ENCODE results near the gene DHRS3.
"Not testable (repeated sequence)": the region's sequence is repeated elsewhere in the genome, so short reads cannot be mapped to it uniquely, and the experiment has no call there.

The DHRS3 gene, protein sequence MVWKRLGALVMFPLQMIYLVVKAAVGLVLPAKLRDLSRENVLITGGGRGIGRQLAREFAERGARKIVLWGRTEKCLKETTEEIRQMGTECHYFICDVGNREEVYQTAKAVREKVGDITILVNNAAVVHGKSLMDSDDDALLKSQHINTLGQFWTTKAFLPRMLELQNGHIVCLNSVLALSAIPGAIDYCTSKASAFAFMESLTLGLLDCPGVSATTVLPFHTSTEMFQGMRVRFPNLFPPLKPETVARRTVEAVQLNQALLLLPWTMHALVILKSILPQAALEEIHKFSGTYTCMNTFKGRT

DNA sequence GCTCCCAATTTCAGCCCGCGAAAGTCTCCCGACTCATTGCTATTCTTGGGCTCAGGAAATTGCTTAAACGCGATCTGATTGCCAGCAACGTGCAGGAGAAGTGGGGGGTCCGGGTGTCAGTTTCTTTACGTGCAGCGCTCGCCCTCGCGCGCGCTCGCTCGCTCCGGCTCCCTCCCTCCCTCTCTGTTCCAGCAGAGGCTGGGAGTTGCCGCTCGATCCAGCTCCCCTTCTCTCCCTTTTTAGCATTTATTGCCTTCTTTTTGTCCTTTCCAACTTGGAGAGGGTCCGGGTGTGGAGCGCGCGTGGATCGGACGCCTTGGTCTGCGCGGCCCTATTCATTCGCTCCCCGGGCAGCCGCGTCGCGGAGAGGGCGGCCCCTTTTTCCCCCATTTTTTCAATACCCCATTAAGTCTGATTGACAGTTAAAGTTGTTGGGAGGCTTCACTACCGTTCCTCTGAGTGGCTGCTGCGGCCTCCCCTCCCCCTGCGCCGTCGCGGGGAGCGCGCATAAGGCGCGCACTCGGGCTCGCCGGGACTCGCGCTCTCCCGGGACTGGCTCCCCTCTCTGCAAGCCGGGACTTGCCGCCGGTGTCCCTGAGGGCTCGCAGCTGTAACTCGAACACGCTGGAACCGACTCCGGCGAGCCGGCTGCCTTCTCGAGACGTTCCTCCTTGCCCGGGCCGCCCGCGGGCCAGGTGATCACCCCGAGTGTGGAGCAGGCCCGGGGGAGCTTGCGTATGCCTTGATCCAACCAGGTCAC lies at the start of gene DHRS3:
Gene DHRS3 (minus strand): TSS at position 310 of the 760 bp plus-strand sequence. CDS start 862 bp downstream, outside the sequence.
- DNase-seq: peak; percentile 81

DNA sequence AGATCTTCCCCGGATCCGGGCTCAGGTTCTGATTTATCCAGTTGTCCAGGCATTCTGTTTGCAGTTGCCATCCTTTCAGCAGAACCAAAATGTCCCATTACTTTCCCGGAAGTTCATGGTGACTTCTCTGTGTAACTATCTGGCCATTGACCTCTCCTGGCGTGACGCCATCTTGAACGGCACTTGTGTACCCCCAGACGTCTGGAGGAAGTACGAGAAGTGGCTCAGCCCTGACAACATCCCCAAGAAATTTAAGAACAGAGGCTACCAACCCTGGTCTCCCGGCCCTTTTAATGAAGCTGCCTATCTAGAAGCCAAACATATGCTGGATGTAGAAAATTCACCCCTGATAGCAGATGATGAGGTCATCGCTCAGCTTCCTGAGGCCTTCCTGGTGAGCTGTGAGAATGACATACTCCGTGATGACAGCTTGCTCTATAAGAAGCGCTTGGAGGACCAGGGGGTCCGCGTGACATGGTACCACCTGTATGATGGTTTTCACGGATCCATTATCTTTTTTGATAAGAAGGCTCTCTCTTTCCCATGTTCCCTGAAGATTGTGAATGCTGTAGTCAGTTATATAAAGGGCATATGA lies 48.2 kb upstream of the DHRS3 start:
- no peak for DNase-seq

DNA sequence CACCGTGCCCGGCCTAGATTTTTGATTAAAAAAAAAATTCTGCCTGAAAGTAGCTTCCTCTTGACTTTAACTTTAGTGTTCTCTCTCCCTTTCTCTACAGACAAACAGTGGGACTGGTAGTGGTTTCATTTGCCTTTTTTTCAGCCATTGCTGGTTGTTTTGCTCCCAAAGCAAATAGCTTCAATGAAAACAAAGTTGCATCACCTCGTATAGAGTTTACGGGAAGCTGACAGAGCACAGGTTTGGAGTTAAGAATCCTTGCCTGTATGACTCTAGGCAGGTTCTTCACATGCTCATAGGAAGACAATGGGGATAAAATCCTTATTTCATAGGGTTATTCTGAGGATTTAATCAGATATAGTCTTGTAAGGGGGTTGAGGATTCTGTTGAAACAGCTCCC lies 47.5 kb upstream of the DHRS3 start:
- no peak for DNase-seq

DNA sequence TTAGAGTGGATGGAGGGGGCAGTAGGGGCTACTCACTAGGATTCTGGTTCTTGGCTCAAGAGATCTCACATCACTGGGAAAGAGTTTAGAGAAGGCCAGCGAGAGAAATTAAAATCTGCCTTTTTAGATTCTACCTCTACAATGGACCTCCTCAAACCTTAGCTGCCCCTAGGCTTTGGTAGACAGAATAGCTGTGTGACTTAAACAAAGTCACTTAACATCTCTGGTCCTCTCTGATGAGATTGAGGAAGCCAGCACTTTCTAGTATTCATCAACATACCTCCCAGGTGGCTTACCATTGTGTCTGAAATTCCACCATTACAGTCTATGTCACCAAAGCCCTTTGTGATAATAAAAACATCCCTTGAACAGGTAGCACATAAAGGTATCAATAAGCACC lies 44.5 kb upstream of the DHRS3 start:
- DNase-seq: no peak

DNA sequence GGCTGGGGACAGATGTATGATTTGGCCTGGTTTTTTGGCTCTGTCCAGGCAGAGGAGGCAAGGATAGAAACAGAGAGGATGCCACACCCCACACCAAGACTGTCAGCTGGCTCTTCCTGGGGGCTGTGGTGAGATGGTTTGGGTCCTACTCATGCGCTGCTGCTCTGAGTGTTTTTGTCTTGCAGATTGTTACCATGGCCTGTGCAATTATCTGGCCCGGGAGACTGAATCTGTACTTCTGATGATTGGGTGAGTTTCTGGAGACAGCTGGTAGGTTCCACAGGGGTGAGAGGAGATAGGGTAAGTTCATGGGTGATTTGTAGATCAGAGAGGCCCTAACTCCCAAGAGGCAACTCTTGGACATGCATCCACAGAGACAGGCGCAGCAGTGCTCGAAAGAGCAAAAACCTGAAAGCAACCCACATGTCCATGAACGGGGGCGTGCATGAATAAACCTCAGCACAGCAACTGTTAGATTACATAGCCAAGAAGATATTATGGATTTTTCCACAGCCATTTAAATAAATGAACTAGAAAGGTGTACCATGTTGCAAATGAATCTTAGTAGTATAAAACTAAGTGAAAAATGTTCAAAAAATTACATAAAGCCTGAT lies 43.7 kb upstream of the DHRS3 start:
- DNase-seq: no peak

DNA sequence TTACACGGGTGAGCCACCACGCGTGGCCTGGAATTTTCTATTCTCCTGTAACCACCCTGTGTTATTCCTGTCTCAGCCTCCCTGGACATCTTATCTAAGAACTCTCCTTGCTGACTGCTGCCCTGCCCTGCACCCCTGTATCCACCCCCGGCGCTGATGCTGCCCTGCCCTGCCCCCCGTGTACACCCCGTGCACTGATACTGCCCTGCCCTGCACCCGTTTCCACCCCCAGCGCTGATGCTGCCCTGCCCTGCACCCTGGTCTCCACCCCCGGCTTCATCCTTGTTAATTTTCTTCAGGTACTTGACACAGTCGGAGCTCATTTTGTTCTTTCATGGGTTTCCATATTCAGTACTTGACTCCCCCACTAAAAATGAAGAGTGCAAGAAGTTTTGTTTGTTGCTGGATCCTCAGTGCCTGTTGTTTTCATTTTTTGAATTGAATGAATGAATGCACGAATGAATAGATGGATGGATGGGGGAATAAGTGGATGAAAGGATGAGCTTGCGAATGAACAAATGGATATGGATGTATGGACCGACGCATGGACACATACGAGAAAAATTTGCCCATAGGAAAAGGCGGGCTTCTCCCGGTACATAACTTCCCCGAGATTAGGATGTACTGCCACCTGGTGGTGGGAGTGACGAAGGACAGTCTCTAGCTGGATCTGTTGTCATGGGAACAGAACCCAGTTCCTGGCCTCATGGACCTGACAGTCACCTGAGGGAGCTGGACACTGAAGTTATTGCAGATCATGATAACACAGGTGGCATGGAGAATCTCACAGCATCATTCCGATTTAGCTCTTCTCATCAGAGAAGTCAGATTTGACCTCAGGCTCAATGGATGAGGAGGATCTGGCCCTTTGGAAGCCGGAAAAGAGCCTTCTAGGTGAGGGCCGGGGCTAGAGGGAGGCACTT lies 40.8 kb upstream of the DHRS3 start:
- DNase-seq: peak; percentile 2

DNA sequence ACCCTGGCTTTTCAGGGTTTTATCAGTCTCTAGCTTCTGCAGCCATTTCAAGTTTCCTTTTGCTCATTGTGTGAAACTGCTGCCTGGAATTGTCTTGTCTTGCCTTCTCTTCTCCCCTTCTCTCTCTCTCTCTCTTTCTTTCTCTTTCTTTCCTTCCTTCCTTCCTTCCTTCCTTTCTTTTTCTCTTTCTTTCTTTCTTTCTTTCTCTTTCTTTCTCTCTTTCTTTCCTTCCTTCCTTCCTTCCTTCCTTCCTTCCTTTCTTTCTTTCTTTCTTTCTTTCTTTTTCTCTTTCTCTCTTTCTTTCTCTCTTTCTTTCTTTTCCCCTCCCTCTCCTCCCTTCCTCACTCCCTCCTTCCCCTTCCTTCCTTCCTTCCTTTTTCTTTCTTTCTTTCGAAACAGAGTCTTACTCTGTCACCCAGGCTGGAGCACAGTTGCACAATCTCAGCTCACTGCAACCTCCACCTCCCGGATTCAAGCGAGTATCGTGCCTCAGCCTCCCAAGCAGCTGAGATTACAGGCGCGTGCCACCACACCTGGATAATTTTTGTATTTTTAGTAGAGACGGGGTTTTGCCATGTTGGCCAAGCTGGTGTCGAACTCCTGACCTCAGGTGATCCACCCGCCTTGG lies 40.0 kb upstream of the DHRS3 start:
- not testable (repeated sequence) for DNase-seq

DNA sequence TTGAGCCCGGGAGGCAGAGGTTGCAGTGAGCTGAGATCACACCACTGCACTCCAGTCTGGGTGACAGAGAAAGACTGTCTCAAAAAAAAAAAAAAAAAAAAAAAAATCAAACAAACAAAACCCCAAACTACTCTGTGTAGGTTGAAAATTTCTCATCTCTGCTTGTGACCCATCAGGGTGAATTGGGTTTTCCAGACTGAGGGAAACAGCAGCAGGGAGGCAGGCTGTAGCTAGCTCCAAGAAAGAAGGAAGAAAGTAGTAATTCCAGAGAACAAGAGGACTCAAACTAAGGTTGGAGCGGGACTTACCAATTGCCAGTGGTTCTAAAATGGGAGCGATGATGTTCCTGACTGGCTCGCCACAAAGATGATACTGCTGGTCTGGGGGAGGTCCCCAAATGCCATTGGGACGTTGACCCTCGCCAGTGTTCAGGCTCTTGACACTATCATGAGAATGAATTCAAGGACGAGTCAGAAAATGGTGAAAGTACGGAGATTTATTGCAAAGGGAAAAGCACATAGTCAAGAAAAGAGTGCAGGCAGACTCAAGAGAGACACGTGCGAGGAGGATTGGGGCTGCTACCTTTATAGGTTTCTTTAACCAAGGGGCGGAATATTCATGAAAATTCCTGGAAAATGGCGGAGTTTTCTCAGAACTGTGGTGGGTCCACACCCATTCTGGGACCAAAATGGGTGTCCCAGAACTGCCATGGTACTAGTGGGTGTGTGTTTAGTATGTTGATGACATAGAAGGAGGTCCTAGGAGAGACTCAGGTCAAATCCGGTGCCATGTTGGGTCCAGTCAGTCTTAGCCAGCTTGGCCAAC lies 39.3 kb upstream of the DHRS3 start:
- DNase-seq: no peak

DNA sequence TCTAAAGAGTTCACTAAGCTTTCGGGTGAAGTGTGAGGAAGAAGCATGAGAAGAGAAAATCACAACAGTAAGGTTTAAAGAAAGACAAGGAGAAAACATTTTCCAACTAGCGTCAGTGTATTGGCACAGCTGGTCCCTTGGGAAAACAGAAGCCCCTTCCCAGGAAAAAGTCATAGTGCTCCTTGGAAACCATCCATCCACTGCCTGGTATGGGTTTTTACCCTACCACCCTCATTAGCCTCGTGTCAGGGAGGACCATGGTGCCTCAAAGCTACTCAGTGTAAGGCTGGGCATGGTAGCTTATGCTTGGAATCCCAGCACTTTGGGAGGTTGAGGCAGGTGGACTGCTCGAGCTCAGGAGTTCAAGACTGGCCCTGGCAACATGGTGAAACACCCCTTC lies 38.6 kb upstream of the DHRS3 start:
- no peak for DNase-seq

DNA sequence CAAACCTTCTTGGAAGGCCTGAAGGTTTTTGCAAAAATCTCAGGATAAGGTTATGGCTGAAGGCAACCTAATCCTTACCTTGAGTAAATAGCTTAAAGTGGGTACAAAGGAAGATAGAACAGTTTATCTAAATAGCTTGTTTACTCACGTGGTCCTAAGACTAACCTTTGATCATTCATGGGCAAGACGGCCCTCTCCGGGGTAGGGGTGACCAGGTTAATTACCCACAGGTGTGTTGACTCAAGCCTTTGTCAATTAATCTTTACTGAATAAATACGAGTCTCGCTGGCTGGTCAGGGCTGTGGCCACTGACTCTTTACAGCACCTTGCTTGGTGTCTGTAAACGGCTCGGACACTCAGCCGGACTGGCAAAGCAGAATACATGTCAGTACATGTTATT lies 36.6 kb upstream of the DHRS3 start:
- no peak for DNase-seq

DNA sequence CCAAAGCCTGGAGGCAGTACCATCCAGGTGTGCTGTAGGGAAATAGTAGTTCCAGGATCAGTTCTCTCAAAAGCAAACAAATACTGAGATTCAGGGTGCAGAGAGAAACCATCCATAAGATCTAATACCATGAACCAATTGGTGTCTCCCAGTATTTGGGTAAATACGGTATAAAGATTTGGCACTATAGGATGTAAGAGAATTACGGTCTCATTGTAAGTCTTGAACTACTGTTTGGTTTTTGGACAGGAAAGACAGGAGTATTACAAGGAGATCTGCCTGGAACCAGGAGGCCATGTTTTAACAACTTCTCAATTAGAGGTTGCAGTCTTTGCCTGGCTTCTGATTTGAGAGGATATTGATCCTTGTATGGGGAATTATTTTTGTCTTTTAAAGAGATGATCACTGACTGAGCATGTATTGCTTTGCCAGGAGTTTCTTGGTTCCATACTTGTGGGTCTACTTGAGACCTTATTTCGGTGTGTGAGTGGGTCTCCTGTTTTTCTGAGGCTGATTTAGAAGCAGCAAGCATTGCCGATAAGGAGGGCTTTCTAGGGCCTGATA lies 36.1 kb upstream of the DHRS3 start:
- no peak for DNase-seq

DNA sequence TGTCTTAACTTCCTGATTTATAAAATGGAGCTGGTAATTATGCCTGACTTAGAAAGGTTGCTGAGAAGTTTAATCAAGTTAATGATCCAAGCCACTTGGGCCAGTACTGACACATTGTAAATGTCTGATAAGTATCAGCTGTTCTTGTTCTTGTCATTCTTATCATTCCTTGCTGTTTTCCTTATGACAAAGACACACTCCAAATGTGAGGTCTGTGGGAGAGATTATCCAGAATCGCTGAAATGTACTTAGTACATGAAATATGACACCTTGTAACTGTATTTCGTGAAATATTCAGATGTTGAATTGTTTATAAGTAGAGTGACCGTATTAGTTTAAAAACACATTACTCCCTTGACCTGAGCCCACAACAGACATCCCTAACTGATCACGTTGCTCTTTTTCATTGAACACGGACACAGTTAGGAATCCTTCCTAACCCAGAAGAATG lies 32.0 kb upstream of the DHRS3 start:
- DNase-seq: no peak

DNA sequence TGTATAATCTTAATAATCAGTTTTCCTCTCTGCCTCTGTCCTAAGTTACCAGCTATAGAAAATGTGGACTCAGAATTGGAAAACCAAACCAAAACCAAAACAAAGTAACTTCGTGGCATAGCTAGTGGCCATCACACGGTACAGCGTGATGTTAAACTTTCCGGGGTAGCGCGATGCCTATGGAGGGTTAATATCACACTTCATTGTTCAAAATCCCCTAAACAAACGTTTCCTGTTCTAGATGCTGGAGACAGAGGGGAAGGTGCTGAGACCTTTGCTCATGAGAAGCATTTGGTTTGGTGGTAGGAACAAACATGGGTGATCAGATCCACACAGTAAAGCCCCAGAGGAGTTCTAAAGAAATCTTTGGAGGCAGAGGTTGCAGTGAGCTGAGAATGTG lies 30.7 kb upstream of the DHRS3 start:
- DNase-seq: no peak

DNA sequence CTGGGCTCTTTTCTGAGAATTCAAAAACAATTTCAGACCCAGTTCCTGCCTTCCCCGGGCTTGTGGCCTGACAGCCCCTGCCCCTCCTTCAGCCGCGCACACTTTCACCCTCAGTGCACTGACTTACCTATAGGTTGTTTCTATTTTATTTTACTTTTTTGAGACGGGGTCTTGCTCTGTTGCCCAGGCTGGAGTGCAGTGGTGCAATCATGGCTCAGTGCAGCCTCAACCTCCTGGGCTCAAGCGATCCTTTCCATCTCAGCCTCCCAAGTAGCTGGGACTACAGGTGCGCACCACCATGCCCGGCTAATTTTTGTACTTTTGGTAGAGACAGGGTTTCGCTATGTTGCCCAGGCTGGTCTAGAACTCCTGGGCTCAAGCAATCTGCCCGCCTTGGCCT lies 27.4 kb upstream of the DHRS3 start:
- not testable (repeated sequence) for DNase-seq

DNA sequence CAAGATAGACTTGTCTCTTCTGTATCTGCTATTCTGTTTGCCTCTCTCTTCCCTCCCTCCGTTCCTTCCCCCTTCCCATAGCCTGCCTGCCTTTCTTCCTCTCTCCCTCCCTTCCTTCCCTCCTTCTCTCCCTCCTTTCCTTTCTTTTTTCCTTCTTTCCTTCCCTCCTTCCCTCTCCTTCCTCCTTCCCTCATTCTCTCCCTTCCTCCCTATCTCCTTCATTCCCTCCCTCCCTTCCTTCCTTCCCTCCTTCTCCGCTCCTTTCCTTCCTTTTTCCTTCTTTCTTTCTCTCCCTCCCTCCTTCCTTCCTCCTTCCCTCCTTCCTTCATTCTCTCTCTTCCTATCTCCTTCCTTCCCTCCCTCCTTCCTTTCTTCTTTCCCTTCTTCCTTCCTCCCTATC lies 26.8 kb upstream of the DHRS3 start:
- no peak for DNase-seq

DNA sequence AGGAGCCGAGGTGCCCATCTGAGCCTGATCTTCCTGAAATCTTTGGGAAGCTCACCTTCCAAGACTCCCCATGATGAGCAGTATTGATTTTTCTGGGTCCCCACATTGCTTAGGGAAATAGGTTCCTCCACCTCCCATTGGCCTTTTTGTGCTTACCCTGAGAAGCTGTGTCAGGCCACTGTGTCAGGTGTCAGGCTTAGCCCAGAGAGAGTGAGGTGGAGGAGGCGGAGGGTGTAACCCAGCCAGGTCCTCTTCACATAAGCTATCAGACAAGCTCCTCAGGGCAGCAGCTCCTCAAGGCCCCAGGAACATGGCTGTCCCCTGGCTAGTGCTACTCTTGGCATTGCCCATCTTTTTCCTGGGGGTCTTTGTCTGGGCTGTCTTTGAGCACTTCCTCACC lies 26.2 kb upstream of the DHRS3 start:
- no peak for DNase-seq

DNA sequence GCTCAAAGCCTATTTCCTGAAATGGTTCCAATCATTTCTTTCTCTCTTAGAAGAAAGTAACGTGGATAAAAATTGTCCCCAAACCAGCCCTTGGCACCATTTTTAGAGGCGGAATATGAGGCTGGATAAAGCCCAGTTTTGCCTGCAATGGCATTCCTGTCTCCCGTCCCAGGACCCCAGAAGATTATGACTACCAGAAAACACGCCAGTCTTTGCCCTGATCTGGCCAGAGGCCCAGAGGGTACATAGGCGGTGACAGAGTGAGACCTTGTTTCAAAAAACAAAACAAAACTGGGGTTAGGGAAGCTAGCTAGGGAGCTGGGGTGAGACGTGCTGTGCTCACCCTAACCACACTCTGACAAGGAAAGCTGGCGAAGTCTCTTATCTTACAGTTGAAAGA lies 25.8 kb upstream of the DHRS3 start, which contains the start of gene AADACL4:
Gene AADACL4 (plus strand): TSS at position 301 of the 400 bp plus-strand sequence. CDS start 462 bp downstream, outside the sequence.
- DNase-seq: no peak

DNA sequence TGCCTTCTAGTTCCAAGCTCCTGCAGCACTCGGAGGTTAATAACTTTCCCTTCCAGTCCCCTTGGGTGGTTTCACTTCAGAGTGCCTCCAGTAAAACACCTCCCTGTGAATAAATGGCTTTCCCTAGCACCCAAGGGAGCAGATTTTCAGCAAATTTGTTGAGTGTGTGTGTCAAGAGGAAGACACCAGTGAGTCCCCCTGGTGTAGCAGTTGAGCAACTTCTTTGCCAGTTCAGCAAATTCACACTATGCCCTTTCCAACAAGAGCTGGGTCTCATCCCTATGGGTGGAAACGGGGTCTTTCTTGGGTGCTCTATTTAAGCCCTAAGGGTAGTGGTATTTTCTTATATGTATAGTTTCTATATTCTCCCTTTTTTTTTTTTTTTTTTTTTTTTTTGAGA lies 25.1 kb upstream of the DHRS3 start:
- DNase-seq: no peak

DNA sequence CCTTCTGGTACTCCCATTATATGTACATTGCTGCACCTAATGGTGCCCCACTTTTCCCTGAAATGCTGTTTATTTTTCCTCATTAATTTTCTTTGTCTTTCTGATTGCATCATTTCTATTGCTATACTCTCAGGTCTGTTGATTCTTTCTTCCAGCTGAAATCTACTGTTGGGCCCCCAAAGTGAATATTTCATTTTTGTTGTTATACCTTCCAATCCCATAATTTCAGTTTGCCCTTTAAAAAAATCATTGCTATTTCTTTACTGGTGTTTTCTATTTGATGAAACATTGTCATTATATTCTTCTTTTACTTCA lies 22.9 kb upstream of the DHRS3 start:
- no peak for DNase-seq

DNA sequence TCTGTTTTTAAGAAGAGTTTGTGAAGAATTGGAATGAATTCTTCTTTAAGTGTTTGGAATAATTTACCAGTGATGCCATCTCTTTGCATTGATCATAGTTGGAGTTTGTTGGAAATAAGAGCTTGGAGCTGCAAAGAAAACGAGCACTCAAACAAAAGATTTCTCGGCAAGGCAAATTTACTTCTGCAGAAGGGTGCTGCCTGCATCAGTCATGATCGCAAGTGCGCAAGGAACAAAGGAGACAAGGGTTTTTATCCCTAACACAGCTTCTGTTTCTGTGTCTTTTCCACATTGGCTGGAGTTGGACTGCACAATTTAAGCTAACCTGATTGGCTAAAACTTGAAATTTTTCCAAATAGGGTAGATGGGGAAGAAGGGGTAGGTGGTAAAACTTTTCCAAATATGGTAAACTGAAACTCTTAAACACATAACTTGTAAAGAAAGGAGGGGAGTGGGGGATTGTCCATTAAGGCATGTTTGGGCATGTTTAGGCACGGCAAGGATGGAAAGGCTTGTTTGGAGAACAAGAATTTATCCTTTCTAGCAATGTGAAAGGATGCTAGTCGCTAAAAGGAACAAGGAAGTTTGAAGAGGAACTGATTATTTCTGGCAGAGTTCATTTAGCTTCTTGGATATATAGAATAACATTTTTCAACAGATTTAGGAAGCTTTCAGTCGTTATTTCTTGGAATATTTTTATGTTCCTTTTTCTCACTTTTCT lies 22.4 kb upstream of the DHRS3 start:
- DNase-seq: no peak
